HG03196 (cell line): ENCODE measurements around the gene RIT2.

ENCODE experiments used
- ATAC-seq: cut with Tn5 transposase; IDR thresholded peaks from one replicate; pipeline ENCODE4 v1.9.1; 2021; ENCODE audit not compliant: unreplicated experiment

RIT2 gene

GRCh38 chr18:43115076-43115921, at the start of gene RIT2:
Gene RIT2, minus strand, starts transcription at chr18:43115685.
- ATAC-seq = no peak

DNA sequence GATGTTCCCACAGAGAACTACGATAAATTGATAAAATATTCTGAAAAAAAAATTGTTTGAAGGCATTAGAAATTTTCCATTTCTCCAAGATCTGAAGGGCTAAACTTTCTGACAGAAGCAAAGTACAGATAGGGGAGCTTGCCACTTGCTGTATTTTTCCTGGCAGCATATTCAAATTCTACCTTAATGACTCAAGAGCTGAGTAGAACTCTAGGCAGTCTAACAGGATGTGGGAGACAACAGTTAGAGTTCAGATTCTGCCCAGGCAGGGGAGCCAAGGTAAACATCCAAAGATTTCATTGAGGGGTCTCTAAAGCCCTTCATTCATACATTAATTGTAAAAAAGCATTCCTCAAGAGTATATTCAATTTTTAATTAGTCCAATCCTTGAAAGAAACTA, 46.0 kb upstream of the RIT2 start:
- no peak for ATAC-seq

DNA sequence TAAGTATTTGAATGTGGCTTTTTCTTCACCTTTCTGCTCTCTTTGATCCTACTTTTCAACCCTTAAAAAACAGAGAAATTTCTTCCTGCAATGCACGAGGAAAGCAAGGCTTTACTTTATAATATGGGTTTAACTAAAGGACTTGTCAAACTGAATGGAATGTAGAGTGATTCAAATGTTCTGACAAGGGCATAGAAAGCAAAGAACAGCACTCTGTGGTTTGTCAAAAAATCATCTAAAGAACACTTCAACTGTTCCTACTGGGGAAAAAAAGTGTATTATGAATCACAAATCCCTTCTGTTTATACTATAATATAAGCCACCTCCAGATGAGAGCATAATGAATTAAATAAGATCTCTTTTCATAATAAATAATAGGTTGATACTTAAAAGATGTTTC, 45.0 kb upstream of the RIT2 start:
- ATAC-seq = no peak

- no peak for ATAC-seq
Measured at GRCh38 chr18:43159926-43160325, 44.4 kb upstream of the RIT2 start.

GRCh38 chr18:43159086-43159770, 43.7 kb upstream of the RIT2 start:
- ATAC-seq = no peak

DNA sequence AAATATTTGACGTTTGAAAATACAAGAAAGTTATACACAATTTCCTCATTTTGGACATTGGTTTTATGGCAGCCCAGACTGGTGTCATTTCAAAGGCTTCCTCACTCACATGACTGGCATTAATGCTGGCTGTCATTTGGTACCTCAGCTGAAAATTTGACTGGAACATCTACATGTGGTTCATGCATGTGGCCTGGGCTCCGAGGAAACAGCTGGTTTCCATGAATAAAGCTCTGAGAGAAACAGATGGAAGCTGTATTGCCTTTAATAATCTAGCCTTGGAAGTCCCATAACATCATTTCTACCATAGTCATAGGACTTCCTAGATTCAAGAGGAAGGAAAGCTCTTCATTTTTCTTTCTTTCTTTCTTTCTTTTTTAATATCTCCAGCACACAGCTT, 42.9 kb upstream of the RIT2 start:
- no peak for ATAC-seq

- ATAC-seq = no peak
Measured at GRCh38 chr18:43155842-43156241, 40.4 kb upstream of the RIT2 start.

GRCh38 chr18:43148231-43148630, 32.7 kb upstream of the RIT2 start:
- no peak for ATAC-seq

DNA sequence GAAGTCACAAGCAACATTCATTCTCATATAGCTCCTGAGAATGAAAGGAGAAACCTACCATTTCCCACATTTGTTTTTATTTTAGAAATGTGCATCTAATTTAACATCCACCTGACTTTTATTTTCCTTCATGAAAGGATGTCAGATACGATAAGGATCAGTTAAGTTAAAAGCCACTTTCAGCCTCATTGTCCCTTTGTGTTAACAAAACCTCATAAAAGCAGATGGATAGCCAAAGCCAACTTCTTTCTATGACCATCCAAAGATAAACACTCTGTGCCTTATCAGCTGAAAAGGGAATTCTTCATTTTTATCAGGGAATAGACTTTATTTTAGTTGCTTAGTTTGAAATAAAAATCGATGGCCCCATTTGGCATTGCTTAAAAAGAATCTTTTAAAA, 25.7 kb upstream of the RIT2 start:
- ATAC-seq = no peak

- ATAC-seq = no peak
Measured at GRCh38 chr18:43139288-43139946, 23.9 kb upstream of the RIT2 start.

- no peak for ATAC-seq
Measured at GRCh38 chr18:43134876-43135275, 19.4 kb upstream of the RIT2 start.

- ATAC-seq = no peak
Measured at GRCh38 chr18:43130716-43131260, 15.3 kb upstream of the RIT2 start.

DNA sequence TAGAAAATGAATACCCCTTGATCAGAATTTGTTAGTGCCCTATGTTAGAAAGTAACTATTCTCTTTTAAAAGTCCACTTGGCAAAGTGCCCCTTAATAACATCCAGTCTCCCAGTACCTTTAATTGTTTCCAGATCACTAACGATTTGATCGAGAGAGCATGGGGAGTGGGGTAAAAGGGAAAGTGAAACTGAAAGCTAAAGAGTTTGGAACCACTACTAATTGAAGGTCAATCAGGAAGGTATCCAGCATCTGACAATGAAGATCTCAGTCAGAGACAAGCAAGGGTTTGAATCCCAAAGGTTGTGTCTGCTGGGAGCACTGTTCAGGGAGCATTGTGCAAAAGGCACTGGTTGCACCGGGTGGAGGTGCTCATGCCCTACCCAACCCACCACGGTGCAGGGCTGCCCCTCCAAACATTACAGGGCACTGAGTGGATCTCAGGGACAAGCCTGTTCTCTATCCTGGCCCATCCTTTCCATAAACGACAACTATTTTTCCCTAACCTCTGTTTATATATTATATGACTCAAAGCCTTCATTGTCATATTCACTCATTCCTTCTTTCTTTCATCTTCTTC, 14.6 kb upstream of the RIT2 start:
- no peak for ATAC-seq

GRCh38 chr18:43125471-43125870, 10.0 kb upstream of the RIT2 start:
- no peak for ATAC-seq

- no peak for ATAC-seq
Measured at GRCh38 chr18:43122955-43123354, 7.5 kb upstream of the RIT2 start.

DNA sequence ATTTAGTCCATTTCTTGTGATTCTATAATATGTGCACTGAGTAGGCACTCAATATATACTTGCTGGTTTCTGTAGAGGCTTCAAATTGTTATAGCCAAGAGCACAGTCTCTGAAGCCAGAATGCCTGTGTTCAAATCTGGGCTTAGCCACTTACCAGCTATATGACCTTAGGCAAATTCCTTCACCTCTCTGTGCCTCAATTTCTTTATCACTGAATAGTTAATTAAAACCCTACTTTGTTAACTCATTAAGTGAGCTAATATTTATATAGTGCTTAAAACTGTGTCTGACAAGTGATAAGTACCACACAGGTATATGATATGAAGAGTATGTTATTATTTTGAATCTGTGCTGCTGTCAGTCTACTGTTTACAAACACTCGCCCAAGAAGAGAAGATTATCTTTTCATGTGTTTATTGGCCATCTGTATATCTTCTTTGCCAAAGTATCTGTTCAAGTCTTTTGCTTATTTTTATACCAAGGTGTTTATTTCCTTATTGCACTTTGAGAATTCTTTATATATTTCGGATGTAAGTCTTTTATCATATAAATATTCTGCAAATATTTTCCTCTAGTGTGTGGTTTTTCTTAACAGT, 1.3 kb upstream of the RIT2 start:
- ATAC-seq = no peak

- no peak for ATAC-seq
Measured at GRCh38 chr18:43113220-43113895, 2.1 kb downstream of the RIT2 start.

DNA sequence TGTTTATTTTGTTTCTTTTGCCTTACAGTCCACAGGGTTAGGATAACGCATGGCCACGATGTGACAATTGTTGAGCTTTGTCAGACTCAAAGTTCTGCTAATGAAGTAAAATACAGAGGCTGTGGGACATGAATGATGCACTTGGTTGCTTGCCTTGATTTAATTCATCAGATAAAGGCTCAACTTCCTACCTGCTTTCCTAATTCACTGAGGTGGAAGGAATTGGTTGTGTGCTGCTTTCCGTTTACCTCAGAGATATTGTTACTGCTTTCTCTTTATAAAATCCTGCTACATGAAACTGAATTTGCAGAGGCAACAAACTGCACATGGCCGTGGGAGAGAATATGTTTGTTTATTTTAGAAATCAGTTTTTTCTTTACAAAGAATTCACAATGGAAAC, 6.6 kb downstream of the RIT2 start:
- no peak for ATAC-seq

DNA sequence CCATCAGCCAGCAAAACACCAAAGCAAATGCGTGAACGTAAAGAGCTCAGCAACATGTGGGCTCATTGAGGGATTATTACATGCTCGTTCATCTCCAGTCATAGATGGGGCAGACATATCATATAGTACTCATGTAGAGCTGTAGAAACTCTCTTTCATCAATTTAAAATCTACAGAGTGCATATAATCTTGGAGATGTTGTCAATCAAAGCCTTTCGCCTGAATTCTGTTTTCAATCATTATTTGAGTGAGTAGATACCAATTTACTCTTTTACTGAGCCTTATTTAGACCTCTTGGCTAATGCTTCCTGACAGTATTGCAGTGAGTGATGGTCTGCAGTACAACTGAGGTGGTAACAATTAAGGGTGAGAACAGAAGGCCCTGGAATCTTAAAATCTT, 7.0 kb downstream of the RIT2 start:
- ATAC-seq = no peak

DNA sequence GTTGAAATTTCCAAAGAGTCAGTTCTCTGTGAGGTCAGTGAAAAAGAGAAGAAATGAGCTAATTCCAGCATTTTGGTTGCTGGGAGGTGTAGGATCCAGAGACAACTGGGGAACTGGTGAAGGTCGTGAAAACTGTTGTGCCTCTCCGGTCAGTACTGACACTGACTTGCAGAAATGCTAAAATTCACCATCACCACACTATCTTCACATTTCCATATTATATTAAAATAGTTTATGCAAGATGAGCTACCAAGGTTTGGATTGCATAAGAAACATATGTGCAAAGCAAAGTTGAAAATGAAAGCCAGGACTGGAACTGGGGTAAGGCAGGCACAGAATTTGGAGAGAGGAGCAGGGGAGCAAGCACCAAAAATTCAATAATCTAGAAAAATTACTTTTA, 21.8 kb downstream of the RIT2 start:
- no peak for ATAC-seq
